Karpas-422 (cell line): Measurements from ENCODE around the gene PRCC. TPM values are rescaled to one million over a fixed set of nuclear protein-coding genes. Genes with fewer than 3 reads are reported as not detected.

ENCODE experiments used
- DNase-seq: peaks from one replicate; pipeline ENCODE4 v3.0.0-alpha.2; 2015
- H2AFZ ChIP-seq: fragments of 200-600 bp; sonication (generic); 2 replicates; pipeline ENCODE4 v1.6.1; 2014; ENCODE audit warnings: antibody characterized with exemption, low read length, mixed read lengths
- H3K27ac ChIP-seq: fragments of 200-600 bp; sonication (generic); 2 replicates; pipeline ENCODE4 v1.5.1; 2014; ENCODE audit warnings: mild to moderate bottlenecking, low read length, moderate library complexity
- H3K27me3 ChIP-seq: fragments of 200-600 bp; sonication (generic); 2 replicates; pipeline ENCODE4 v1.6.1; 2014; ENCODE audit warnings: low read length, mixed read lengths
- H3K36me3 ChIP-seq: fragments of 200-600 bp; sonication (generic); 2 replicates; pipeline ENCODE4 v1.6.1; 2014; ENCODE audit warnings: low read length, mixed read lengths; ENCODE audit not compliant: insufficient read depth
- H3K4me1 ChIP-seq: fragments of 200-600 bp; sonication (generic); 2 replicates; pipeline ENCODE4 v1.6.1; 2014; ENCODE audit warnings: mild to moderate bottlenecking, low read length, mixed read lengths
- H3K4me2 ChIP-seq: fragments of 200-600 bp; sonication (generic); 2 replicates; pipeline ENCODE4 v1.6.1; 2014; ENCODE audit warnings: low read length, low read depth, mild to moderate bottlenecking; ENCODE audit not compliant: poor library complexity, severe bottlenecking
- H3K4me3 ChIP-seq: fragments of 200-600 bp; sonication (generic); 2 replicates; pipeline ENCODE4 v1.5.1; 2014; ENCODE audit warnings: mild to moderate bottlenecking, antibody characterized with exemption, low read length, mixed read lengths
- H3K79me2 ChIP-seq: fragments of 200-600 bp; sonication (generic); 2 replicates; pipeline ENCODE4 v1.6.1; 2014; ENCODE audit warnings: mild to moderate bottlenecking, low read length, mixed read lengths
- H3K9ac ChIP-seq: fragments of 200-600 bp; sonication (generic); 2 replicates; pipeline ENCODE4 v1.6.0; 2014; ENCODE audit warnings: low read length
- H3K9me2 ChIP-seq: fragments of 200-600 bp; sonication (generic), shearing (Covaris generic); replicated peaks from 2 replicates; pipeline ENCODE4 v1.6.0; 2014; ENCODE audit warnings: mild to moderate bottlenecking, low read length, moderate library complexity; ENCODE audit not compliant: insufficient read depth
- H3K9me3 ChIP-seq: fragments of 300-700, 200-600 bp; sonication (generic); 2 replicates; pipeline ENCODE4 v1.6.1; 2014; ENCODE audit warnings: low read length, mixed read lengths
- H4K20me1 ChIP-seq: fragments of 200-600 bp; sonication (generic); 2 replicates; pipeline ENCODE4 v1.6.1; 2014; ENCODE audit warnings: mild to moderate bottlenecking, antibody characterized with exemption, low read length, low read depth; ENCODE audit not compliant: insufficient read depth
- total RNA-seq: library from RNA; depleted of rRNA; stranded (reverse); fragments of >200 nt; shearing (Covaris generic); gene quantifications from 2 replicates; pipeline ENCODE4 v1.2.3, GENCODE V29; 2014; ENCODE audit warnings: low replicate concordance; rRNA removed

Gene PRCC, protein sequence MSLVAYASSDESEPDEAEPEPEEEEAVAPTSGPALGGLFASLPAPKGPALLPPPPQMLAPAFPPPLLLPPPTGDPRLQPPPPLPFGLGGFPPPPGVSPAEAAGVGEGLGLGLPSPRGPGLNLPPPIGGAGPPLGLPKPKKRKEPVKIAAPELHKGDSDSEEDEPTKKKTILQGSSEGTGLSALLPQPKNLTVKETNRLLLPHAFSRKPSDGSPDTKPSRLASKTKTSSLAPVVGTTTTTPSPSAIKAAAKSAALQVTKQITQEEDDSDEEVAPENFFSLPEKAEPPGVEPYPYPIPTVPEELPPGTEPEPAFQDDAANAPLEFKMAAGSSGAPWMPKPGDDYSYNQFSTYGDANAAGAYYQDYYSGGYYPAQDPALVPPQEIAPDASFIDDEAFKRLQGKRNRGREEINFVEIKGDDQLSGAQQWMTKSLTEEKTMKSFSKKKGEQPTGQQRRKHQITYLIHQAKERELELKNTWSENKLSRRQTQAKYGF
- total RNA-seq, result 39.6 and 50.0 TPM in 2 replicates

- H3K27me3 ChIP-seq, result no peaks in the 10 kb centered on the region
- H3K4me2 ChIP-seq, result peak within 1 kb of the TSS; percentile 95
- H3K4me3 ChIP-seq, result peak within 1 kb of the TSS; percentile 92
- H3K36me3 ChIP-seq, result peaks cover 11% of the 10 kb centered on the region; the same call in 1 of the 2 replicates
- H3K9ac ChIP-seq, result peak within 1 kb of the TSS; percentile 96
- H2AFZ ChIP-seq, result peak within 1 kb of the TSS; percentile 51; the same call in 1 of the 2 replicates
- H3K4me1 ChIP-seq, result peaks cover 30% of the 10 kb centered on the region
- no peaks in the 10 kb centered on the region for H3K9me3 ChIP-seq
- no peaks in the 10 kb centered on the region for H3K9me2 ChIP-seq
- H3K79me2 ChIP-seq, result peaks cover 62% of the 10 kb centered on the region
- peaks cover 7% of the 10 kb centered on the region; the same call in 1 of the 2 replicates for H4K20me1 ChIP-seq
- peak within 1 kb of the TSS; percentile 67 for H3K27ac ChIP-seq
- DNase-seq, result peak; percentile 100
Measured at GRCh38 chr1:156767101-156767878, at the start of gene PRCC. Gene PRCC (plus strand): TSS chr1:156767535. CDS start chr1:156767772, 237 bp downstream.

DNA sequence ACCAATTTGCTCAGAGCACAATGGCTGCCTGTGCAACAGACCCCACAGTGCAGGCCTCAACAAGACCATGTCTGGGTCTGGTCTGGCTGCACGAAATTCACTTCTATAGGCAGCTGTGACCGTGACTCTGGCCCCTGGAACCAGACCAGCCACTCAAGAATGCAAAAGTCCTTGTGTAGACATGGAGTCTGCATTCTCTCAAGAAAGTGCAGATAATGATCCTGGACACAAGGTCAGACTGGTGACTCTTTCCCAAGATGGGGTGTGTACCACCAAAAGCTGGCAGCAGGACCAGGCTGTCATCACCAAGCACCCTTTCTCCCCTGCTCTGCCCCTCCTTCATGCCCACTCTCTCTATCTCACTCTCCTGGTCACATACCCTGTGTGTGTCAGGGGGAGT, 46.2 kb upstream of the PRCC start:
- Histone ChIP-seq H2AFZ (no peak overlapping the region), H3K27ac (no peak overlapping the region), H3K36me3 (peaks cover 41% of the 10 kb centered on the region)

DNA sequence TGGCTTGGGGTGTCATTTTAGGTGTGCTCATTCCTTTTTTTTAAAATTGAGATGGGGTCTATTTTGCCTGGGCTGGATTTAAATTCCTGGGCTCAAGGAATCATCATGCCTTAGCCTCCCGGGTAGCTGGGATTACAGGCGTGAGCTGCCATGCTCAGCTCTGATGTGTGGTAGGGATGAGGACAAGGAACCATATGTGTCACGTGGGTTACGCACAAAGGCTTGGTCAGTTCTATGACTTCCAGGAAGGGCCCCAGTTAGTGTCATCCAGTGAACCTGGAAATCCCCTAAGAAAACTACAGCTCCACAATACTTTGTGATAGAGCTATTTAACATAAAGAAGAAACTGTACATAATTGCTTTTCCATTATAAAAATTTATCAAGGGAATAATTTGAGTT, 45.8 kb upstream of the PRCC start:
- DNase-seq, result no peak
- no peak overlapping the region for H3K4me3 ChIP-seq
- H3K79me2 ChIP-seq, result peaks cover 43% of the 10 kb centered on the region
- no peaks in the 10 kb centered on the region for H3K27me3 ChIP-seq
- H3K9ac ChIP-seq, result no peak overlapping the region
- no peak overlapping the region for H3K4me2 ChIP-seq
- no peaks in the 10 kb centered on the region for H3K9me3 ChIP-seq
- no peak overlapping the region for H2AFZ ChIP-seq
- H4K20me1 ChIP-seq, result peaks cover 45% of the 10 kb centered on the region
- H3K4me1 ChIP-seq, result peaks cover 20% of the 10 kb centered on the region
- H3K9me2 ChIP-seq, result no peaks in the 10 kb centered on the region
- no peak overlapping the region for H3K27ac ChIP-seq
- peaks cover 41% of the 10 kb centered on the region for H3K36me3 ChIP-seq

More for the DNA sequence above, 46.2 kb upstream of the PRCC start:
- Histone ChIP-seq H3K4me2 (no peak overlapping the region), H3K79me2 (peaks cover 39% of the 10 kb centered on the region), H3K9me3 (no peaks in the 10 kb centered on the region), H3K4me1 (peaks cover 16% of the 10 kb centered on the region), H3K27me3 (no peaks in the 10 kb centered on the region), H3K4me3 (no peak overlapping the region), H4K20me1 (peaks cover 41% of the 10 kb centered on the region), H3K9me2 (no peaks in the 10 kb centered on the region), H3K9ac (no peak overlapping the region)
- no peak for DNase-seq

DNA sequence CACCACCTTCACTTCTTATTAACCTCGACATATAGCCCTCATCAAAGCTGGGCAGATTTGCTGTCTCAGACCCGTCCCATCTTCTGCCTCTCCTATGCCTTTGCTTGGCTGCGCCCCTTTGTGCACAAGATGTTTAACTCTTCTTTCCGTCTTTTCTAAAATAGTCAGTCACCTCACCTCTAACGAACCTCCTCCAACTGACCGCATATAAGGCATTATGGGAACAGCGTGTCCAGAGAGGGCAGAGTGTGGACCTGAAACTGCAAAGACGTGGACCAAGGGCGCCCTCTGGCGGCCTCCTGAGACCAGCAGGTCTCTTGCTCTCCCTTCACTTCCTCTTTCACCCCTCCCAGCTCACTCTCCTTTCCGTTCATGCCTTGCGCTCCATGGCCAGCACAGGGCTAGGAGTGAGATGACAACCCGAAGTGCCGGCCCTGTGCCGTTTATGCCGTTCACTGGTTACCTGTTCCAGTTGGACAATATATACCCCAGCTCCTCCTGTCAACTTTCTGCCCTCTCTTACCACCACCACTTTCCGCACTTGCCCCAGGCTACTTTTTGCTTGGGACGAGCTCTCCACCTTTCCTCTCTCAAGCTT, 41.6 kb upstream of the PRCC start:
- Histone ChIP-seq H4K20me1 (peaks cover 55% of the 10 kb centered on the region), H3K4me2 (peak overlapping the region; percentile 96), H3K9ac (peak overlapping the region; percentile 86), H3K4me3 (peak overlapping the region; percentile 85), H3K27me3 (no peaks in the 10 kb centered on the region), H3K4me1 (peaks cover 36% of the 10 kb centered on the region), H3K9me2 (no peaks in the 10 kb centered on the region), H3K9me3 (no peaks in the 10 kb centered on the region), H3K36me3 (peaks cover 41% of the 10 kb centered on the region), H3K27ac (peak overlapping the region; percentile 18; the same call in 1 of the 2 replicates), H3K79me2 (peaks cover 76% of the 10 kb centered on the region), H2AFZ (no peak overlapping the region)
- peak; percentile 93 for DNase-seq

DNA sequence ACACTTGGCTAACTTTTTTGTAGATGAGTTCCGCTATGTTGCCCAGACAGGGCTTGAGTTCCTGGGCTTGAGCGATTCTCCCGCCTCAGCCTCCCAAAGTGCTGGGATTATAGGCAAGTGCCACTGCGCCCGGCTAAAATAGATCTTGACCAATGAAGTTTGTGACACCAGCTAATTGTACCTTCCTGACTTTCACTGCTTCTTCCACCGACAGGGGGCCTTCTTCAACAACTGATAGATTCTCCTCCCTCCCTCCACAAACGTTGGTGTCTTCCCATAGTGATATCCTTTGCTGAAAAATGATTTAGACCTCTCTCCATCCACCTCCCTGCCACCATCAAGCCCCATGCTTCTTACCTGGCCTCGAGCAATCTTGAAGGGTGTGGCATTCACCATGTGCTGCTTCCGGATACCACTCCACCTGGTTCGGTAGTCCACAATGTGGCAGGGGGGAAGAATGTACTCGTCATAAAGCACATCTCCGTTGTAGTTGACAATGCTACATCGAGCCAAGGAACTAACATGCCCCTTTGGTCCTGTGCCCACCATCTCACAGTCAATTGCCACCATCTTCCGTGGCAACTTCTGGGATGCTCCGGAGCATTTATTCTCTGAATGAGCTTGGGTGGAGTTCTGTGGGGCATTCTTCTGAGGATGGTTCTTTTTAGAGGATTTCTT, 40.6 kb upstream of the PRCC start:
- Histone ChIP-seq H3K9me2 (no peaks in the 10 kb centered on the region), H3K9me3 (no peaks in the 10 kb centered on the region), H3K27me3 (no peaks in the 10 kb centered on the region), H2AFZ (no peak overlapping the region), H3K4me1 (peaks cover 36% of the 10 kb centered on the region), H3K27ac (peak overlapping the region; percentile 61; the same call in 1 of the 2 replicates), H3K4me3 (peak overlapping the region; percentile 85), H3K4me2 (peak overlapping the region; percentile 96), H3K9ac (peak overlapping the region; percentile 86), H3K79me2 (peaks cover 72% of the 10 kb centered on the region), H3K36me3 (peaks cover 33% of the 10 kb centered on the region), H4K20me1 (peaks cover 46% of the 10 kb centered on the region)
- peak; percentile 83 for DNase-seq

DNA sequence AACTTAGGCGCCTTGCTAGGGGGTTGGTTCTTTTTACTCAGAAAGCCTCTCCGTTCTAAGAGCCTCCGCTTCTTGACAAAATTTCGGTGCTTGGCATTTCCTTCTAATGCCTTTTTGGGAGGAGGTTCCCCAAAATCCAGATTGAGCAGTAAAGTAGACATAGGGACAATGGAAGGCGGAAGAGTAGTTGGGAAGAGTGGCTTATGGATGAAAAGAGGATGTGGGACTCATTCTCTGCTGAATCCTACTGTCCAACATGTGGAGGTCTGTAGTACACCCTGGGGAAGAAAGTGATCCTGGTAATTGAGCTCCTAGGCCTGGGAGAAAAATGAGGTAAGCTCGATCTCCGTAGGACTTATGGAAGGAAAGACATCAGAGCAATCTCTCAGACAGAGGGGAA, 39.8 kb upstream of the PRCC start:
- peaks cover 36% of the 10 kb centered on the region for H3K4me1 ChIP-seq
- H4K20me1 ChIP-seq, result peaks cover 46% of the 10 kb centered on the region
- H3K9ac ChIP-seq, result peak overlapping the region; percentile 86
- H3K9me3 ChIP-seq, result no peaks in the 10 kb centered on the region
- DNase-seq, result no peak
- peaks cover 72% of the 10 kb centered on the region for H3K79me2 ChIP-seq
- H3K27me3 ChIP-seq, result no peaks in the 10 kb centered on the region
- no peaks in the 10 kb centered on the region for H3K9me2 ChIP-seq
- peak overlapping the region; percentile 85 for H3K4me3 ChIP-seq
- peak overlapping the region; percentile 61 for H3K27ac ChIP-seq
- no peak overlapping the region for H2AFZ ChIP-seq
- peak overlapping the region; percentile 96 for H3K4me2 ChIP-seq
- peaks cover 29% of the 10 kb centered on the region for H3K36me3 ChIP-seq

DNA sequence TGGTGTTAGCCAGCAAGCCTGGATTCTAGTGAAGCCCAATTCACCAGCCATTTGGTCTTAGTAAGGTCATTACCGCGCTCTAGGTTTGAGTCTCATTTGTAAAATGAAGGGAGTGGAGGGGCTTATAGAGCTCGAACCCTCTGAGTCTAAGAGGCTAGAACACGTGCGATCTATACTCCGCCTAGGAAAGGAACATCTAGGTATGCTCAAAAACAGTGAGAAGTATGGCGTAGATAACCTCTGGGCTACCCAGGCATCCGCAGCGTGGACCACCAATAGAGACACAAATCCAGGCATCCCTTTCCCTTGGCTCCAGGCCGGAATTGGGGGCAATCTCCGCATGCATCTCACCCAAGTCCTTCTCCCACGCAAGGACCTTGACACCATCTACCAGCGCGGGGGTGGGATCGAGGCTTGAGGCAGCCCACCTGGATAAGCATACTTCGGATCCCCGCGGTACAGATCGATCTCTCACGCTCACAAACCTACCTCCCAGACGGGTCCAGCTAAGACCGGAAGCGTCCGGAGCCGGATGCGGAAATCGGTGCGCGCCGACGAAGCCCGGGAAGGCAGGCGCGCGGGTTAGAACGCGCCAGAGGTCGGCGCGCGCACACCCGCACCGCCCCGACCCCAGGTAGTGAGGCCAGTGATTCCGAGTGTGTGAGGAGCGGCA, 39.3 kb upstream of the PRCC start, which contains the start of gene METTL25B:
Gene METTL25B, plus strand, starts transcription at position 544 of the 673 bp plus-strand sequence. CDS start 636 bp downstream, outside the sequence.
- H2AFZ ChIP-seq, result peak within 1 kb of the TSS; percentile 47; the same call in 1 of the 2 replicates
- no peaks in the 10 kb centered on the region for H3K9me3 ChIP-seq
- peak; percentile 95 for DNase-seq
- peaks cover 36% of the 10 kb centered on the region for H3K4me1 ChIP-seq
- peaks cover 68% of the 10 kb centered on the region for H3K79me2 ChIP-seq
- H3K9ac ChIP-seq, result peak within 1 kb of the TSS; percentile 98
- peaks cover 25% of the 10 kb centered on the region for H3K36me3 ChIP-seq
- H3K27me3 ChIP-seq, result no peaks in the 10 kb centered on the region
- H3K4me2 ChIP-seq, result peak within 1 kb of the TSS; percentile 96
- peak within 1 kb of the TSS; percentile 92 for H3K4me3 ChIP-seq
- H3K9me2 ChIP-seq, result no peaks in the 10 kb centered on the region
- H4K20me1 ChIP-seq, result peaks cover 42% of the 10 kb centered on the region
- H3K27ac ChIP-seq, result peak within 1 kb of the TSS; percentile 61
